Measurements from ENCODE around the gene EID3. TPM values are rescaled to one million over a fixed set of nuclear protein-coding genes. Genes with fewer than 3 reads are reported as not detected.

EID3 gene
- total and polyA plus RNA-seq, 10 of the 15 experiments (the other 5 are each of a cell fraction or from before 2014, with no cell fraction given), result 0.92 to 7.0 (median 4.3) TPM

- Histone ChIP-seq H3K4me3 (peak overlapping the region; percentile 69), H3K27me3 (replicated peaks in 1 of 2; ENCODE audit: control insufficient read depth in 2 of 2, insufficient read depth in 2 of 2, low read length in 1 of 2) (no peaks in the 10 kb centered on the region), H3K27ac (ENCODE audit: control insufficient read depth, insufficient read depth) (peak overlapping the region; percentile 66), H3K79me2 (ENCODE audit: control insufficient read depth, insufficient read depth, low read length) (peaks cover 64% of the 10 kb centered on the region), H2AFZ (ENCODE audit: control insufficient read depth, low read depth, low read length) (no peak overlapping the region), H3K4me1 (ENCODE audit: control insufficient read depth, insufficient read depth, low read length) (peaks cover 9% of the 10 kb centered on the region), H3K9me3 (replicated peaks; ENCODE audit: control insufficient read depth, insufficient read depth, low read length) (no peaks in the 10 kb centered on the region; the same call in 2 of the 3 replicates), H3K4me2 (ENCODE audit: control insufficient read depth, insufficient read depth) (peak overlapping the region; percentile 95), H4K20me1 (ENCODE audit: control insufficient read depth, insufficient read depth) (no peaks in the 10 kb centered on the region), H3K9ac (ENCODE audit: control insufficient read depth, insufficient read depth, low read length) (peak overlapping the region; percentile 57), H3K36me3 (ENCODE audit: control insufficient read depth in 2 of 2, insufficient read depth in 2 of 2, low read length in 1 of 2) (0 out of 4 replicates have a peak, but pooled peaks cover 0 to 8% of the 10 kb centered on the region in 2 experiments)
- ChIA-PET POLR2A (interaction anchor here (1.0 to 3.8 kb wide), 3 partner anchors 12 to 28 kb away, joined by 4 to 42 read pairs (median 8); no protein-coding TSS in a partner anchor), SMC1A (ENCODE audit: uncharacterized antibody, unreplicated experiment) (interaction anchor here (0.6 to 4.3 kb wide), 5 partner anchors 9 to 54 kb away, joined by 3 to 33 read pairs (median 5); no protein-coding TSS in a partner anchor), CTCF (interaction anchor here (0.7 to 3.5 kb wide), 4 partner anchors 9 to 331 kb away, joined by 3 to 22 read pairs (median 3); no protein-coding TSS in a partner anchor), RAD21 (ENCODE audit: unreplicated experiment) (interaction anchor here (3.7 kb wide), 1 partner anchor 17 kb away, joined by 33 read pairs; no protein-coding TSS in a partner anchor)
- DNase-seq (ENCODE audit: low read depth, low spot score) (no peak), FAIRE-seq (no peak), ATAC-seq (no peak)
- TF ChIP-seq RCOR1 (conservative IDR thresholded peaks at IDR 0.05; ENCODE audit: low read depth, low read length) (no peak), FOXM1 (IDR thresholded peaks at IDR 0.05; ENCODE audit: low read depth, low read length) (peak; percentile 7; the same call in 1 of the 2 replicates), LARP7 (IDR thresholded peaks at IDR 0.05) (0 out of 2 replicates have a peak, but pooled peaks have one; percentile 7)
- WGBS (ENCODE audit: insufficient coverage, insufficient replicate concordance, low lambda C conversion rate, missing lambda C conversion rate), result 97% methylated on average over 10 of the region's 10 CpGs
- in situ Hi-C loops (cut with MboI), result no loop called here
- intact Hi-C loops (cut with micrococcal nuclease; ENCODE audit: unreplicated experiment), result no loop called here
- BruUV-seq (replicated peaks), result no TSS peak
Observed at GRCh38 chr12:104304261-104305009, 896 bp downstream of the EID3 start.

- Histone ChIP-seq H4K20me1 (ENCODE audit: control insufficient read depth, insufficient read depth) (no peaks in the 10 kb centered on the region), H3K36me3 (ENCODE audit: control insufficient read depth in 2 of 2, insufficient read depth in 2 of 2, low read length in 1 of 2) (0 out of 4 replicates have a peak, but pooled peaks cover 0 to 8% of the 10 kb centered on the region in 2 experiments), H3K9me3 (replicated peaks; ENCODE audit: control insufficient read depth, insufficient read depth, low read length) (no peaks in the 10 kb centered on the region; the same call in 2 of the 3 replicates), H3K9ac (ENCODE audit: control insufficient read depth, insufficient read depth, low read length) (no peak overlapping the region), H3K27me3 (replicated peaks in 1 of 2; ENCODE audit: control insufficient read depth in 2 of 2, insufficient read depth in 2 of 2, low read length in 1 of 2) (no peaks in the 10 kb centered on the region), H3K27ac (ENCODE audit: control insufficient read depth, insufficient read depth) (no peak overlapping the region), H3K4me3 (no peak overlapping the region), H3K79me2 (ENCODE audit: control insufficient read depth, insufficient read depth, low read length) (peaks cover 59% of the 10 kb centered on the region), H3K4me2 (ENCODE audit: control insufficient read depth, insufficient read depth) (no peak overlapping the region), H2AFZ (ENCODE audit: control insufficient read depth, low read depth, low read length) (no peak overlapping the region), H3K4me1 (ENCODE audit: control insufficient read depth, insufficient read depth, low read length) (peaks cover 9% of the 10 kb centered on the region)
- DNase-seq (ENCODE audit: low read depth, low spot score) (no peak), ATAC-seq (no peak), FAIRE-seq (no peak)
- ChIA-PET POLR2A (no interaction called here), CTCF (no interaction called here), SMC1A (ENCODE audit: uncharacterized antibody, unreplicated experiment) (interaction anchor here (4.3 kb wide), 1 partner anchor 17 kb away, joined by 33 read pairs; no protein-coding TSS in a partner anchor), RAD21 (ENCODE audit: unreplicated experiment) (no interaction called here)
- 95% methylated on average over 2 of the region's 2 CpGs for WGBS (ENCODE audit: insufficient coverage, insufficient replicate concordance, low lambda C conversion rate, missing lambda C conversion rate)
- no TSS peak for BruUV-seq (replicated peaks)
- in situ Hi-C loops (cut with MboI) (no loop called here), intact Hi-C loops (cut with micrococcal nuclease; ENCODE audit: unreplicated experiment) (no loop called here)
- TF ChIP-seq PBX3 (IDR thresholded peaks at IDR 0.05; ENCODE audit: insufficient replicate concordance, low read depth, low read length), result no peak
Observed at GRCh38 chr12:104305349-104305748, 1.8 kb downstream of the EID3 start.

Measured in GM12878 (cell line).